Esophagus squamous epithelium (tissue), 5 donors: ENCODE results near the gene SLC44A3. TPM values are rescaled to one million over a fixed set of nuclear protein-coding genes. Genes with fewer than 3 reads are reported as not detected.

Source experiments
- DNase-seq: peaks from one replicate; lab custom pipeline; 2025; lab: John Stamatoyannopoulos, UW
- H3K27ac ChIP-seq, 4 donors: fragments of 200-600 bp; sonication (generic); one replicate each; pipeline ENCODE4 v1.5.1; 2016 to 2019; ENCODE audit warnings: mild to moderate bottlenecking in 1 of 4
- H3K27me3 ChIP-seq, 4 donors: fragments of 200-600 bp; sonication (generic); 1 replicate in 3 of 4; 2 replicates in 1 of 4; pipeline versions ENCODE4 v1.5.1 to v1.6.0; 2017 to 2021; ENCODE audit warnings: antibody characterized with exemption in 1 of 4
- H3K36me3 ChIP-seq, 3 donors: fragments of 200-600 bp; sonication (generic); one replicate each; pipeline ENCODE4 v1.5.1; 2016 to 2019
- H3K4me1 ChIP-seq, 3 donors: fragments of 200-600 bp; sonication (generic); one replicate each; pipeline ENCODE4 v1.5.1; 2017 to 2019
- H3K4me3 ChIP-seq, 4 donors: fragments of 200-600 bp; sonication (generic); 1 replicate in 3 of 4; 2 replicates in 1 of 4; pipeline ENCODE4 v1.5.1; 2016 to 2019; ENCODE audit warnings: mild to moderate bottlenecking in 2 of 4, moderate library complexity in 1 of 4
- H3K9me3 ChIP-seq, 3 donors: fragments of 200-600 bp; sonication (generic); one replicate each; pipeline ENCODE4 v1.5.1; 2016 to 2019
- CTCF ChIP-seq, 6 experiments: fragments of 450-650 bp in 4 of 6; fragments of 200-600 bp in 2 of 6; sonication (generic) in 2 of 6; IDR thresholded peaks; one replicate each; pipeline ENCODE4 v1.5.1; 2016 to 2019; ENCODE audit warnings: antibody characterized with exemption in 6 of 6, mild to moderate bottlenecking in 4 of 6, moderate library complexity in 4 of 6
- POLR2A ChIP-seq, 4 donors: fragments of 450-650 bp; IDR thresholded peaks; one replicate each; pipeline ENCODE4 v1.6.1; 2017; ENCODE audit warnings: antibody characterized with exemption in 4 of 4, mild to moderate bottlenecking in 4 of 4, moderate library complexity in 3 of 4
- WGBS, 2 donors: methylation state at CpG; one replicate each; pipeline ENCODE4 v1.1.5; 2018; 5-methylcytosine and 5-hydroxymethylcytosine counted together
- intact Hi-C: fragments of 100-400 bp; cut with DNase I; formaldehyde crosslinking; loops from one replicate; pipeline ENCODE4 v1.15.0; 2022
- total RNA-seq, 4 donors: library from RNA; depleted of rRNA; stranded (reverse); fragments of >200 nt; gene quantifications; one replicate each; pipeline ENCODE4 v1.1.0, GENCODE V29; 2016
- donor health status: DM: yes; HTN: yes; CAD: no.

SLC44A3 gene
- total RNA-seq, 4 donors from 2014 or later = 5.4 to 11.7 (median 9.4) TPM

GRCh38 chr1:94862718-94863117 is 42.6 kb downstream of the SLC44A3 start:
- 50 to 73% methylated on average over 1 to 2 of the region's 2 CpGs for WGBS, 2 donors
- no peak for TF ChIP-seq POLR2A (IDR thresholded peaks at IDR 0.05)
- TF ChIP-seq CTCF (IDR thresholded peaks at IDR 0.05) = no peak
- no peaks in the 10 kb centered on the region for H3K9me3 ChIP-seq
- H3K27me3 ChIP-seq = no peaks in the 10 kb centered on the region
- H3K27ac ChIP-seq = peak overlapping the region; percentile 84 to 95 (median 90)
- peaks cover 33 to 82% (median 34%) of the 10 kb centered on the region in 3 donors for H3K4me1 ChIP-seq
- no peak for DNase-seq
- intact Hi-C loops = no loop called here
- no peaks in the 10 kb centered on the region for H3K36me3 ChIP-seq
- H3K4me3 ChIP-seq = no peak overlapping the region

GRCh38 chr1:94863297-94863911 is 43.2 kb downstream of the SLC44A3 start:
- intact Hi-C loops = no loop called here
- Histone ChIP-seq H3K4me3 (peak overlapping the region in 1 of 4 donors; percentile 46), H3K27me3 (no peaks in the 10 kb centered on the region), H3K4me1 (peaks cover 33 to 82% (median 34%) of the 10 kb centered on the region in 3 donors), H3K36me3 (no peaks in the 10 kb centered on the region), H3K9me3 (no peaks in the 10 kb centered on the region), H3K27ac (peak overlapping the region; percentile 84 to 95 (median 90))
- TF ChIP-seq CTCF (IDR thresholded peaks at IDR 0.05) (no peak), POLR2A (IDR thresholded peaks at IDR 0.05) (no peak)
- WGBS, 2 donors = 0 to 6% methylated on average over 2 of the region's 2 CpGs
- no peak for DNase-seq

- H3K27ac ChIP-seq = peak overlapping the region; percentile 84 to 95 (median 90)
- no peak for DNase-seq
- no peak for TF ChIP-seq CTCF (IDR thresholded peaks at IDR 0.05)
- no peak for TF ChIP-seq POLR2A (IDR thresholded peaks at IDR 0.05)
- peak overlapping the region in 1 of 4 donors; percentile 46 for H3K4me3 ChIP-seq
- intact Hi-C loops = no loop called here
- H3K4me1 ChIP-seq = peaks cover 37 to 82% (median 37%) of the 10 kb centered on the region in 3 donors
- H3K9me3 ChIP-seq = no peaks in the 10 kb centered on the region
- WGBS, 2 donors = 4 to 25% methylated on average over 4 of the region's 4 CpGs
- no peaks in the 10 kb centered on the region for H3K36me3 ChIP-seq
- H3K27me3 ChIP-seq = no peaks in the 10 kb centered on the region
Observed at GRCh38 chr1:94863919-94864318, 43.8 kb downstream of the SLC44A3 start.

GRCh38 chr1:94864821-94865220 is 44.7 kb downstream of the SLC44A3 start:
- intact Hi-C loops = no loop called here
- Histone ChIP-seq H3K36me3 (no peaks in the 10 kb centered on the region), H3K4me3 (peak overlapping the region in 1 of 4 donors; percentile 1), H3K27ac (peak overlapping the region; percentile 84 to 95 (median 90)), H3K9me3 (no peaks in the 10 kb centered on the region), H3K4me1 (peaks cover 37 to 85% (median 40%) of the 10 kb centered on the region in 3 donors), H3K27me3 (no peaks in the 10 kb centered on the region)
- TF ChIP-seq POLR2A (IDR thresholded peaks at IDR 0.05) = no peak
- no peak for DNase-seq
- 31 to 44% methylated on average over 9 of the region's 9 CpGs for WGBS, 2 donors

GRCh38 chr1:94865360-94865759 is 45.2 kb downstream of the SLC44A3 start:
- WGBS, 2 donors = 32 to 35% methylated on average over 4 of the region's 4 CpGs
- intact Hi-C loops = no loop called here
- Histone ChIP-seq H3K36me3 (no peaks in the 10 kb centered on the region), H3K27me3 (no peaks in the 10 kb centered on the region), H3K4me3 (peak overlapping the region in 1 of 4 donors; percentile 1), H3K9me3 (no peaks in the 10 kb centered on the region), H3K4me1 (peaks cover 37 to 90% (median 40%) of the 10 kb centered on the region in 3 donors), H3K27ac (peak overlapping the region; percentile 84 to 95 (median 90))
- TF ChIP-seq POLR2A (IDR thresholded peaks at IDR 0.05) (no peak), CTCF (IDR thresholded peaks at IDR 0.05) (no peak)
- DNase-seq = no peak
